GM19324 (cell line): ENCODE data around the gene PCDHGA7.
"Not testable (repeated sequence)": the region's sequence is repeated elsewhere in the genome, so short reads cannot be mapped to it uniquely, and the experiment has no call there.

Source experiments
- ATAC-seq: cut with Tn5 transposase; IDR thresholded peaks from one replicate; pipeline ENCODE4 v1.9.1; 2021; ENCODE audit warnings: mild to moderate bottlenecking, moderate library complexity; ENCODE audit not compliant: unreplicated experiment, low FRiP score

The PCDHGA7 gene

GRCh38 chr5:141422742-141423291 is 40.3 kb downstream of the PCDHGA7 start:
- ATAC-seq: no peak

- no peak for ATAC-seq
Measured at GRCh38 chr5:141427783-141428426, 45.4 kb downstream of the PCDHGA7 start.

- ATAC-seq: no peak
Measured at GRCh38 chr5:141430332-141431113, 48.0 kb downstream of the PCDHGA7 start, which contains the start of gene PCDHGA12. Gene PCDHGA12, plus strand, starts transcription at chr5:141430507. Its CDS starts 253 bp downstream, at chr5:141430760.

- no peak for ATAC-seq
Measured at GRCh38 chr5:141431286-141431685, 48.7 kb downstream of the PCDHGA7 start.

- ATAC-seq: not testable (repeated sequence)
Measured at GRCh38 chr5:141432308-141432707, 49.8 kb downstream of the PCDHGA7 start.

- not testable (repeated sequence) for ATAC-seq
Measured at GRCh38 chr5:141432726-141433125, 50.2 kb downstream of the PCDHGA7 start.

GRCh38 chr5:141434006-141434405 is 51.5 kb downstream of the PCDHGA7 start:
- no peak for ATAC-seq
